Liver (tissue), 3 donors: Measurements from ENCODE around the gene TMEM260.

ENCODE experiments used
- EGR1 ChIP-seq, 2 donors: IDR thresholded peaks; 2 replicates each; pipeline ENCODE4 v1.6.1; 2016 to 2018; ENCODE audit warnings: antibody characterized with exemption in 2 of 2, low read depth in 2 of 2
- FOXA1 ChIP-seq: IDR thresholded peaks from 2 replicates; pipeline ENCODE4 v1.6.1; 2016; ENCODE audit warnings: antibody characterized with exemption
- FOXA2 ChIP-seq: IDR thresholded peaks from 2 replicates; pipeline ENCODE4 v1.6.1; 2016; ENCODE audit warnings: antibody characterized with exemption
- GABPA ChIP-seq, 2 donors: IDR thresholded peaks in 1 of 2; conservative IDR thresholded peaks in 1 of 2; 2 replicates each; pipeline ENCODE4 v1.6.1; 2016; ENCODE audit warnings: antibody characterized with exemption in 2 of 2, mild to moderate bottlenecking in 1 of 2, moderate library complexity in 1 of 2
- HNF4A ChIP-seq, 2 donors: conservative IDR thresholded peaks; 2 replicates each; pipeline ENCODE4 v1.6.1; 2016; ENCODE audit warnings: antibody characterized with exemption in 2 of 2, mild to moderate bottlenecking in 2 of 2
- HNF4G ChIP-seq: IDR thresholded peaks from 2 replicates; pipeline ENCODE4 v1.6.1; 2016; ENCODE audit warnings: antibody characterized with exemption
- JUND ChIP-seq, 2 donors: IDR thresholded peaks; 2 replicates each; pipeline ENCODE4 v1.6.1; 2016; ENCODE audit warnings: antibody characterized with exemption in 2 of 2
- RAD21 ChIP-seq, 2 donors: IDR thresholded peaks; 2 replicates each; pipeline ENCODE4 v1.6.1; 2016; ENCODE audit warnings: antibody characterized with exemption in 2 of 2, mild to moderate bottlenecking in 2 of 2
- RXRA ChIP-seq, 2 donors: IDR thresholded peaks; 2 replicates each; pipeline ENCODE4 v1.6.1; 2017 to 2018; ENCODE audit warnings: antibody characterized with exemption in 2 of 2, mild to moderate bottlenecking in 1 of 2
- TAF1 ChIP-seq: conservative IDR thresholded peaks from 2 replicates; pipeline ENCODE4 v1.6.1; 2016; ENCODE audit warnings: antibody characterized with exemption, mild to moderate bottlenecking
- TF ChIP-seq, protein P1 (sequence below): fragments of 150-350 bp; IDR thresholded peaks from 2 replicates; pipeline ENCODE4 v1.5.1; 2017; ENCODE audit warnings: improper control_type of control experiment, low read depth, low read length; ENCODE audit not compliant: missing input control
- TF ChIP-seq, protein P2 (sequence below): IDR thresholded peaks from 2 replicates; pipeline ENCODE4 v1.6.1; 2016; ENCODE audit warnings: antibody characterized with exemption
- TF ChIP-seq, protein P3 (sequence below): IDR thresholded peaks from 2 replicates; pipeline ENCODE4 v1.6.1; 2016; ENCODE audit warnings: antibody characterized with exemption
- TF ChIP-seq, protein P4 (sequence below): IDR thresholded peaks from 2 replicates; pipeline ENCODE4 v1.6.1; 2016; ENCODE audit warnings: antibody characterized with exemption, mild to moderate bottlenecking
- donor health status: healthy.
- donor health status: healthy.

DNA sequence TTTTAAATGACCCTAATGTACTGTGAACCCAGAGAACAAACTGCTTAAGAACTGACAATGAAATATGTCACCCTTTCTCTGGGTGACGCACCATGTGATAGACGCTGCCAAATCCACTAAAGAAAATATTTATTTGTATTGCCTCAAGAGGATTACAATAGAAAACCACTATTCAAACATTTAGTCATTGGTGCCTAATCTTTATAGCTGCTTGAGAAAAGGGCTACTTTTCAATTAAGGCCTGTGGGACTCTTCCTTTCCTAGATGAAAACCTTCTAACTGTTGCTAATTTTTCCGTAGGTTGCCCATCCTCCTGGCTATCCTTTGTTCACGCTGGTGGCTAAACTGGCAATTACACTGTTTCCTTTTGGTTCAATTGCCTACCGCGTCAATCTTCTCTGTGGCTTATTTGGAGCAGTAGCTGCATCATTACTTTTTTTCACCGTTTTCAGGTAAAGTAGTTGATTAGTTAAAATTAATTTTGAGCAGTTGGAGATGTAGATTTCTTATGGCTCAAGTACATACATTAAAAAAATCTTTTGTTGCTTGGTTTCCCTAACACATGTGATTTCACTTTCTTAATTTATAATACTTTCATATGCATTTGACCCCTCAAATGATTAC is 6.0 kb downstream of the TMEM260 start:
- TF ChIP-seq FOXA1 (no peak), JUND (IDR thresholded peaks at IDR 0.05) (no peak), RXRA (IDR thresholded peaks at IDR 0.05) (no peak), RAD21 (IDR thresholded peaks at IDR 0.05) (no peak), GABPA (IDR thresholded peaks at IDR 0.05 in 1 of 2, conservative IDR thresholded peaks at IDR 0.05 in 1 of 2) (no peak), HNF4G (no peak), FOXA2 (no peak), EGR1 (IDR thresholded peaks at IDR 0.05; ENCODE audit: low read depth in 2 of 2) (no peak), HNF4A (conservative IDR thresholded peaks at IDR 0.05) (no peak), TAF1 (no peak)
- TF ChIP-seq, protein P1, sequence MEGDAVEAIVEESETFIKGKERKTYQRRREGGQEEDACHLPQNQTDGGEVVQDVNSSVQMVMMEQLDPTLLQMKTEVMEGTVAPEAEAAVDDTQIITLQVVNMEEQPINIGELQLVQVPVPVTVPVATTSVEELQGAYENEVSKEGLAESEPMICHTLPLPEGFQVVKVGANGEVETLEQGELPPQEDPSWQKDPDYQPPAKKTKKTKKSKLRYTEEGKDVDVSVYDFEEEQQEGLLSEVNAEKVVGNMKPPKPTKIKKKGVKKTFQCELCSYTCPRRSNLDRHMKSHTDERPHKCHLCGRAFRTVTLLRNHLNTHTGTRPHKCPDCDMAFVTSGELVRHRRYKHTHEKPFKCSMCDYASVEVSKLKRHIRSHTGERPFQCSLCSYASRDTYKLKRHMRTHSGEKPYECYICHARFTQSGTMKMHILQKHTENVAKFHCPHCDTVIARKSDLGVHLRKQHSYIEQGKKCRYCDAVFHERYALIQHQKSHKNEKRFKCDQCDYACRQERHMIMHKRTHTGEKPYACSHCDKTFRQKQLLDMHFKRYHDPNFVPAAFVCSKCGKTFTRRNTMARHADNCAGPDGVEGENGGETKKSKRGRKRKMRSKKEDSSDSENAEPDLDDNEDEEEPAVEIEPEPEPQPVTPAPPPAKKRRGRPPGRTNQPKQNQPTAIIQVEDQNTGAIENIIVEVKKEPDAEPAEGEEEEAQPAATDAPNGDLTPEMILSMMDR: no peak
- TF ChIP-seq, protein P2, sequence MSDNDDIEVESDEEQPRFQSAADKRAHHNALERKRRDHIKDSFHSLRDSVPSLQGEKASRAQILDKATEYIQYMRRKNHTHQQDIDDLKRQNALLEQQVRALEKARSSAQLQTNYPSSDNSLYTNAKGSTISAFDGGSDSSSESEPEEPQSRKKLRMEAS: no peak
- TF ChIP-seq, protein P3, sequence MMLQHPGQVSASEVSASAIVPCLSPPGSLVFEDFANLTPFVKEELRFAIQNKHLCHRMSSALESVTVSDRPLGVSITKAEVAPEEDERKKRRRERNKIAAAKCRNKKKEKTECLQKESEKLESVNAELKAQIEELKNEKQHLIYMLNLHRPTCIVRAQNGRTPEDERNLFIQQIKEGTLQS: no peak
- TF ChIP-seq, protein P4, sequence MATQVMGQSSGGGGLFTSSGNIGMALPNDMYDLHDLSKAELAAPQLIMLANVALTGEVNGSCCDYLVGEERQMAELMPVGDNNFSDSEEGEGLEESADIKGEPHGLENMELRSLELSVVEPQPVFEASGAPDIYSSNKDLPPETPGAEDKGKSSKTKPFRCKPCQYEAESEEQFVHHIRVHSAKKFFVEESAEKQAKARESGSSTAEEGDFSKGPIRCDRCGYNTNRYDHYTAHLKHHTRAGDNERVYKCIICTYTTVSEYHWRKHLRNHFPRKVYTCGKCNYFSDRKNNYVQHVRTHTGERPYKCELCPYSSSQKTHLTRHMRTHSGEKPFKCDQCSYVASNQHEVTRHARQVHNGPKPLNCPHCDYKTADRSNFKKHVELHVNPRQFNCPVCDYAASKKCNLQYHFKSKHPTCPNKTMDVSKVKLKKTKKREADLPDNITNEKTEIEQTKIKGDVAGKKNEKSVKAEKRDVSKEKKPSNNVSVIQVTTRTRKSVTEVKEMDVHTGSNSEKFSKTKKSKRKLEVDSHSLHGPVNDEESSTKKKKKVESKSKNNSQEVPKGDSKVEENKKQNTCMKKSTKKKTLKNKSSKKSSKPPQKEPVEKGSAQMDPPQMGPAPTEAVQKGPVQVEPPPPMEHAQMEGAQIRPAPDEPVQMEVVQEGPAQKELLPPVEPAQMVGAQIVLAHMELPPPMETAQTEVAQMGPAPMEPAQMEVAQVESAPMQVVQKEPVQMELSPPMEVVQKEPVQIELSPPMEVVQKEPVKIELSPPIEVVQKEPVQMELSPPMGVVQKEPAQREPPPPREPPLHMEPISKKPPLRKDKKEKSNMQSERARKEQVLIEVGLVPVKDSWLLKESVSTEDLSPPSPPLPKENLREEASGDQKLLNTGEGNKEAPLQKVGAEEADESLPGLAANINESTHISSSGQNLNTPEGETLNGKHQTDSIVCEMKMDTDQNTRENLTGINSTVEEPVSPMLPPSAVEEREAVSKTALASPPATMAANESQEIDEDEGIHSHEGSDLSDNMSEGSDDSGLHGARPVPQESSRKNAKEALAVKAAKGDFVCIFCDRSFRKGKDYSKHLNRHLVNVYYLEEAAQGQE: no peak
